Hepatocyte (in vitro differentiated cells): ENCODE data around the gene C14orf119. TPM values are rescaled to one million over a fixed set of nuclear protein-coding genes. Genes with fewer than 3 reads are reported as not detected.

Experiments used
- DNase-seq: peaks from one replicate; pipeline ENCODE4 v3.0.0-alpha.2; 2016; ENCODE audit warnings: low spot score
- H2AFZ ChIP-seq: fragments of 200-600 bp; sonication (generic); 2 replicates; pipeline ENCODE4 v1.6.0; 2016; ENCODE audit warnings: antibody characterized with exemption, mild to moderate bottlenecking
- H3K27ac ChIP-seq: fragments of 200-600 bp; sonication (generic); 2 replicates; pipeline ENCODE4 v1.5.1; 2016; ENCODE audit warnings: mild to moderate bottlenecking
- H3K27me3 ChIP-seq: fragments of 200-600 bp; sonication (generic); 2 replicates; pipeline ENCODE4 v1.6.1; 2016
- H3K36me3 ChIP-seq: fragments of 200-600 bp; sonication (generic); replicated peaks from 2 replicates; pipeline ENCODE4 v1.5.1; 2016; ENCODE audit warnings: low read depth; ENCODE audit not compliant: insufficient read depth
- H3K4me1 ChIP-seq: fragments of 200-600 bp; sonication (generic); 2 replicates; pipeline ENCODE4 v1.5.1; 2016; ENCODE audit warnings: mild to moderate bottlenecking, moderate library complexity; ENCODE audit not compliant: insufficient read depth
- H3K4me2 ChIP-seq: fragments of 200-600 bp; sonication (generic); 2 replicates; pipeline ENCODE4 v1.6.0; 2016
- H3K4me3 ChIP-seq: fragments of 200-600 bp; sonication (generic); 2 replicates; pipeline ENCODE4 v1.5.1; 2016; ENCODE audit warnings: mild to moderate bottlenecking
- H3K79me2 ChIP-seq: fragments of 200-600 bp; sonication (generic); 2 replicates; pipeline ENCODE4 v1.6.0; 2017; ENCODE audit warnings: mild to moderate bottlenecking
- H3K9me2 ChIP-seq: fragments of 200-600 bp; sonication (generic); replicated peaks from 2 replicates; pipeline ENCODE4 v1.6.0; 2017; ENCODE audit warnings: mild to moderate bottlenecking; ENCODE audit not compliant: insufficient read depth
- H3K9me3 ChIP-seq: fragments of 200-600 bp; sonication (generic); 2 replicates; pipeline ENCODE4 v1.5.1; 2016; ENCODE audit warnings: low read depth, mild to moderate bottlenecking
- H4K20me1 ChIP-seq: fragments of 200-600 bp; sonication (generic); 2 replicates; pipeline ENCODE4 v1.6.0; 2016; ENCODE audit warnings: mild to moderate bottlenecking; ENCODE audit not compliant: insufficient read depth, poor library complexity, severe bottlenecking
- EZH2 ChIP-seq: fragments of 200-600 bp; sonication (generic); IDR thresholded peaks from 2 replicates; pipeline ENCODE4 v1.6.1; 2016; ENCODE audit warnings: antibody characterized with exemption, mild to moderate bottlenecking, borderline replicate concordance
- EZH2phosphoT487 ChIP-seq: fragments of 200-600 bp; sonication (generic); IDR thresholded peaks from one replicate; pipeline ENCODE4 v1.6.1; 2018; ENCODE audit warnings: antibody characterized with exemption, mild to moderate bottlenecking, low read depth, moderate library complexity; ENCODE audit not compliant: unreplicated experiment, severe bottlenecking
- WGBS: methylation state at CpG from one replicate; pipeline ENCODE4 v1.1.6; 2016; ENCODE audit warnings: low lambda C conversion rate; ENCODE audit errors: missing lambda C conversion rate; 5-methylcytosine and 5-hydroxymethylcytosine counted together
- polyA plus RNA-seq: library from polyadenylated mRNA; unstranded; fragments of >200 nt; fragmentation: Nextera tagmentation; extraction: Ambion mirVana; gene quantifications from 2 replicates; pipeline ENCODE4 v1.2.1, GENCODE V29; 2016
- total RNA-seq: library from RNA; depleted of rRNA; stranded (reverse); fragments of >200 nt; gene quantifications from 2 replicates; pipeline ENCODE4 v1.2.3, GENCODE V29; 2014
- TF ChIP-seq, protein P1 (sequence below): fragments of 200-600 bp; sonication (generic); IDR thresholded peaks from 2 replicates; pipeline ENCODE4 v1.5.1; 2016; ENCODE audit warnings: antibody characterized with exemption, mild to moderate bottlenecking; ENCODE audit not compliant: poor library complexity

Gene C14orf119
- total and polyA plus RNA-seq, 2 experiments from 2014 or later: 47.7 to 146 TPM

DNA sequence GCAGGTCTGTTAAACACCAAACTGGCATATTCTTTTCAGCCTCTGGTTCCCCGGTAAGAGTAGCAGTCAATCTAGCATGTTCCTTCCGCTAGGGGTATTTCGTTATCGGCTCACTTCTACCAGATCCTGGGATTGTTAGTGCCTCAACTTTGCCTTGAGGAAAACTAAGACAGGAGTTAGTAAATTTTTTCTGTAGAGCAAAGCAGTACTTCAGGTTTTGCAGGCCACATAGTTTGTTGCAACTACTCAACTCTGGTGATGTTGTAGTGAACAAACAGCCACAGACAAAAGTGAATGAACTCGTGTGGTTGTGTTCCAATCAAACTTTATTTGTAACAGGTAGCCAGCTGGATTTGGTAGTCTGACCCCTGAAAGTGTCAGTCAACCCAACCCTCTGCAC, 31.7 kb upstream of the C14orf119 start:
- 77% methylated on average over 5 of the region's 5 CpGs for WGBS
- Histone ChIP-seq H3K4me2 (no peak overlapping the region), H3K27ac (no peak overlapping the region), H2AFZ (no peak overlapping the region), H3K36me3 (no peaks in the 10 kb centered on the region), H3K9me2 (no peaks in the 10 kb centered on the region), H3K79me2 (peaks cover 49% of the 10 kb centered on the region), H3K27me3 (no peaks in the 10 kb centered on the region), H3K4me3 (no peak overlapping the region), H3K4me1 (peaks cover 10% of the 10 kb centered on the region), H3K9me3 (no peaks in the 10 kb centered on the region), H4K20me1 (peaks cover 33% of the 10 kb centered on the region)
- DNase-seq: no peak
- no peak for TF ChIP-seq EZH2
- no peak for TF ChIP-seq EZH2phosphoT487
- TF ChIP-seq, protein P1, sequence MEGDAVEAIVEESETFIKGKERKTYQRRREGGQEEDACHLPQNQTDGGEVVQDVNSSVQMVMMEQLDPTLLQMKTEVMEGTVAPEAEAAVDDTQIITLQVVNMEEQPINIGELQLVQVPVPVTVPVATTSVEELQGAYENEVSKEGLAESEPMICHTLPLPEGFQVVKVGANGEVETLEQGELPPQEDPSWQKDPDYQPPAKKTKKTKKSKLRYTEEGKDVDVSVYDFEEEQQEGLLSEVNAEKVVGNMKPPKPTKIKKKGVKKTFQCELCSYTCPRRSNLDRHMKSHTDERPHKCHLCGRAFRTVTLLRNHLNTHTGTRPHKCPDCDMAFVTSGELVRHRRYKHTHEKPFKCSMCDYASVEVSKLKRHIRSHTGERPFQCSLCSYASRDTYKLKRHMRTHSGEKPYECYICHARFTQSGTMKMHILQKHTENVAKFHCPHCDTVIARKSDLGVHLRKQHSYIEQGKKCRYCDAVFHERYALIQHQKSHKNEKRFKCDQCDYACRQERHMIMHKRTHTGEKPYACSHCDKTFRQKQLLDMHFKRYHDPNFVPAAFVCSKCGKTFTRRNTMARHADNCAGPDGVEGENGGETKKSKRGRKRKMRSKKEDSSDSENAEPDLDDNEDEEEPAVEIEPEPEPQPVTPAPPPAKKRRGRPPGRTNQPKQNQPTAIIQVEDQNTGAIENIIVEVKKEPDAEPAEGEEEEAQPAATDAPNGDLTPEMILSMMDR: no peak

DNA sequence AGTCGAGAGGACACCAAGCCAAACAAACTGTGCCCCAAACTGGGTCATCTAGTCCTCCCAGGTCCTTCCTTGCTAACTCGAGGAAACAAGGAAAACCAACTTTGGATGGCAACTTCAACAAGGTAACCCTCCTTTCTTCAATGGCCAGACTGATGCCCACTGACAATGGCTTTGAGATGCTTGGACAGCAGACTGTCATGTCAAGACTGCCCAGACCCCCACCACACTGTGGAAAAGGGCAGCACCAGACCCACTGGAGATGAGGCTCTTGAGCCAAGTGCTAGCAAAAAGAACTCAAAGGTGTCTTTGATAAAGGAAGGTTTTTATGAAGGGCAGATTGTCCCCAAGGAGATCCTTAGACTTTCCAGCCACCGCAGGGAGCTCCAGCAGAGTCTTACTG, 28.9 kb upstream of the C14orf119 start:
- peaks cover 26% of the 10 kb centered on the region for H3K4me1 ChIP-seq
- WGBS: 100% methylated on average over 3 of the region's 3 CpGs
- H3K4me3 ChIP-seq: no peak overlapping the region
- no peak for DNase-seq
- no peaks in the 10 kb centered on the region for H3K9me3 ChIP-seq
- TF ChIP-seq EZH2phosphoT487: no peak
- TF ChIP-seq, protein P1: no peak
- TF ChIP-seq EZH2: no peak
- H3K9me2 ChIP-seq: no peaks in the 10 kb centered on the region
- H2AFZ ChIP-seq: no peak overlapping the region
- peaks cover 35% of the 10 kb centered on the region for H4K20me1 ChIP-seq
- H3K4me2 ChIP-seq: no peak overlapping the region
- H3K27me3 ChIP-seq: no peaks in the 10 kb centered on the region
- peaks cover 72% of the 10 kb centered on the region for H3K79me2 ChIP-seq
- no peaks in the 10 kb centered on the region for H3K36me3 ChIP-seq
- H3K27ac ChIP-seq: no peak overlapping the region

DNA sequence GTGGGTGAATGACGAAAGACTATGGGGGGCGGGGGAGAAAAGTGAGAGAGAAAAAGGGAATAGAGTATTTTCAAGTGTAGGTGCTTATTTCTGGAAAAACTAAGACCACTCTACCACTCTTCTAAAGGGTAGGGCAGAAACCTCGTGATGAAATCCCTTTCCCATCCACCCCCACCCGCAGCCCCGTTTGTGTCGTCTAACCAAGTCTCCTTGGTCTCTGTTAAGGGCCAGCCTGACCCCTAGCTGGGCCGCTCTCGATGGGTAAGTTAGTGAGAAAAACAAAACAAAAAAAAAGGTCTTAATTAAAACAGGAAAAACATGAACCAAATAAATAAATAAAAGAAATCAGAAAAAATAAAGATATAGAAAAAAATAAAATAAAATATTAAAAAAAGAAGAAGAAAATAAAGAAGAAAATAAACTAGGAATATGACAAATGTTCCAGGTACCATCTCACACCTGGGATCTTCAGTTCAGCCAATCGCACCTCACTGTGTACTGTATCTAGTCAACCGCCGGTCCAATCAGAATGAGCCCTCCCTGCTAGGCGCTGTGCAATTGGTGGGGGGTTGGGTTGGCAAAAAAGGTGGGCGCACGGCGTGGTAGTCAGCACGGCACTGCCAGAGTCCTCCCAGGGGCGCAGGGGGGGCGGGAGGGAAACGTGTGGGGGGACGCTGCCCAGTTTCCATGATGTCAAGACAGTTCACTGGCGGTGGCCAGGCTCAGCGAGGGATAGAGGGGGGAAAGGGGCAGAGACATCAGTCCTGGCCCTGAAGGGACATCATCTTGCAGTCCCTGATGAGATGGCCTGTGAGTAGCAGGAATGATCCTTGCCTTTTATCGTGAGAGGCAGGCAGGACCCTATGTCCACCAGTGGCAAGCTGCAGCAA, 28.2 kb upstream of the C14orf119 start:
- Histone ChIP-seq H3K4me2 (no peak overlapping the region), H3K79me2 (peaks cover 72% of the 10 kb centered on the region), H4K20me1 (peaks cover 35% of the 10 kb centered on the region), H3K9me2 (no peaks in the 10 kb centered on the region), H3K27me3 (no peaks in the 10 kb centered on the region), H3K27ac (no peak overlapping the region), H3K9me3 (no peaks in the 10 kb centered on the region), H3K4me1 (peaks cover 32% of the 10 kb centered on the region), H2AFZ (no peak overlapping the region), H3K36me3 (no peaks in the 10 kb centered on the region), H3K4me3 (no peak overlapping the region)
- 91% methylated on average over 21 of the region's 23 CpGs for WGBS
- no peak for TF ChIP-seq EZH2phosphoT487
- TF ChIP-seq, protein P1: no peak
- no peak for TF ChIP-seq EZH2
- no peak for DNase-seq
